K562 (cell line): ENCODE measurements around the gene VMP1. TPM values are rescaled to one million over a fixed set of nuclear protein-coding genes. Genes with fewer than 3 reads are reported as not detected.

Experiments used
- ASH1L ChIP-seq: fragments of 450-650 bp; IDR thresholded peaks from 2 replicates; pipeline ENCODE4 v1.6.1; 2018; ENCODE audit warnings: borderline replicate concordance, mild to moderate bottlenecking, low read depth; ENCODE audit not compliant: partially characterized antibody
- KLF13 ChIP-seq: fragments of 450-650 bp; IDR thresholded peaks from 2 replicates; pipeline ENCODE4 v1.6.1; 2016; ENCODE audit warnings: missing genetic modification characterization, low read depth, mild to moderate bottlenecking, missing compliant biosample characterization, moderate library complexity, borderline replicate concordance
- MLX ChIP-seq, 2 experiments: fragments of 450-650 bp in 1 of 2; sonication (generic) in 1 of 2; formaldehyde crosslinking; conservative IDR thresholded peaks; 2 replicates each; pipeline versions ENCODE4 v1.4.0 to v1.8.1; 2020 to 2022; ENCODE audit warnings: mild to moderate bottlenecking in 1 of 2, missing genetic modification reagents in 1 of 2
- RBM22 ChIP-seq: fragments of 200-400 bp; formaldehyde crosslinking; IDR thresholded peaks from 2 replicates; pipeline ENCODE4 v1.6.1; 2018; ENCODE audit warnings: low read length, low read depth; ENCODE audit not compliant: poor library complexity, severe bottlenecking
- SRSF3 ChIP-seq: fragments of 200-400 bp; formaldehyde crosslinking; IDR thresholded peaks from 2 replicates; pipeline ENCODE4 v1.6.1; 2016; ENCODE audit warnings: mild to moderate bottlenecking, low read length, moderate library complexity; ENCODE audit not compliant: insufficient read depth
- VEZF1 ChIP-seq: fragments of 200-800 bp; sonication (Bioruptor generic); IDR thresholded peaks from 2 replicates; pipeline ENCODE4 v1.6.1; 2017; ENCODE audit warnings: missing genetic modification characterization, missing compliant biosample characterization
- ZBTB12 ChIP-seq: fragments of 250-450 bp; sonication (Bioruptor Pico); IDR thresholded peaks from 2 replicates; pipeline ENCODE4 v1.4.0; 2020
- ZHX1 ChIP-seq: fragments of 150-350 bp; conservative IDR thresholded peaks from 2 replicates; pipeline ENCODE4 v1.6.1; 2014; ENCODE audit warnings: low read length
- ZNF318 ChIP-seq, 2 experiments: fragments of 450-650 bp; IDR thresholded peaks; 2 replicates each; pipeline ENCODE4 v1.6.1; 2016; ENCODE audit warnings: mild to moderate bottlenecking in 2 of 2, borderline replicate concordance in 1 of 2, low read depth in 1 of 2, moderate library complexity in 1 of 2
- polyA plus RNA-seq, 8 experiments: library from polyadenylated mRNA; depleted of rRNA in 4 of 8; stranded (reverse) in 5 of 8; unstranded in 3 of 8; fragments of >200 nt; fragmentation: Nextera tagmentation in 2 of 8; fragmentation: Illumina TruSeq in 1 of 8; extraction: Ambion mirVana in 2 of 8; extraction: Trizol in 1 of 8; gene quantifications; 2 replicates each; pipeline versions ENCODE4 v1.2.1 to v1.2.3, GENCODE V29; 2011 to 2014; ENCODE audit warnings: inconsistent platforms in 1 of 8, missing spikeins in 1 of 8
- total RNA-seq, 7 experiments: library from RNA; depleted of rRNA in 6 of 7; stranded (reverse); fragments of >200 nt in 6 of 7; fragmentation: Illumina TruSeq in 2 of 7; extraction: Trizol in 2 of 7; gene quantifications; 2 replicates each; pipeline versions ENCODE4 v1.2.1 to v1.2.3, GENCODE V29; 2011 to 2021; ENCODE audit warnings: low replicate concordance in 1 of 7

The VMP1 gene
- total and polyA plus RNA-seq, 9 of the 15 experiments (the other 6 are each of a cell fraction or from before 2014, with no cell fraction given) = 123 to 304 (median 151) TPM

GRCh38 chr17:59838052-59838916 is 130.8 kb downstream of the VMP1 start (continued):
- TF ChIP-seq SRSF3 = no peak
- TF ChIP-seq KLF13 = no peak
- peak in 1 of 2 experiments; percentile 16; a peak in 1 of 4 replicates for TF ChIP-seq ZNF318 (IDR thresholded peaks at IDR 0.05; ENCODE audit: borderline replicate concordance in 1 of 2, low read depth in 1 of 2)
- no peak for TF ChIP-seq MLX (CRISPR knock-in tag; conservative IDR thresholded peaks at IDR 0.05)
- no peak for TF ChIP-seq ASH1L
- TF ChIP-seq ZBTB12 = no peak
- TF ChIP-seq RBM22 = no peak
- no peak for TF ChIP-seq VEZF1 (CRISPR knock-in tag)
- TF ChIP-seq ZHX1 = no peak
